Activated T-cell treated with anti-CD3 and anti-CD28 coated beads for 1 hour (primary cell): ENCODE results near the gene SPAG9.
"Not testable (repeated sequence)": the region's sequence is repeated elsewhere in the genome, so short reads cannot be mapped to it uniquely, and the experiment has no call there.

Source experiments
- DNase-seq: peaks from one replicate; pipeline ENCODE4 v3.0.0-alpha.2; 2020; ENCODE audit warnings: low read depth

SPAG9 gene

DNA sequence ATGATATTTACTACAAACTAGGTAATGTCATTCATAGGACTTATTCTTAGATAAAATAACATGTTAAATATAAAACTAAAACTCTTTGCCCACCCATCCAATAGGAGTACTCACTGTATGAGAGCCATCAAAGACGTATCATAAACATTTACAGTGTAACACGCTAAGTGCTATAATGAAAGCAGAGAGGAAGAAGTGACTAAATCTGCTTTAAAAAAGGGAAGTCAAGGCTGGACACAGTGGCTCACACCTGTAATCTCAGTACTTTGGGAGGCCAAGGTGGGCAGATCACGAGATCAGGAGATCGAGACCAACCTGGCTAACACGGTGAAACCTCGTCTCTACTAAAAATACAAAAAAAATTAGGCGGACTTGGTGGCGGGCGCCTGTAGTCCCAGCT is 32.4 kb downstream of the SPAG9 start:
- no peak for DNase-seq

DNA sequence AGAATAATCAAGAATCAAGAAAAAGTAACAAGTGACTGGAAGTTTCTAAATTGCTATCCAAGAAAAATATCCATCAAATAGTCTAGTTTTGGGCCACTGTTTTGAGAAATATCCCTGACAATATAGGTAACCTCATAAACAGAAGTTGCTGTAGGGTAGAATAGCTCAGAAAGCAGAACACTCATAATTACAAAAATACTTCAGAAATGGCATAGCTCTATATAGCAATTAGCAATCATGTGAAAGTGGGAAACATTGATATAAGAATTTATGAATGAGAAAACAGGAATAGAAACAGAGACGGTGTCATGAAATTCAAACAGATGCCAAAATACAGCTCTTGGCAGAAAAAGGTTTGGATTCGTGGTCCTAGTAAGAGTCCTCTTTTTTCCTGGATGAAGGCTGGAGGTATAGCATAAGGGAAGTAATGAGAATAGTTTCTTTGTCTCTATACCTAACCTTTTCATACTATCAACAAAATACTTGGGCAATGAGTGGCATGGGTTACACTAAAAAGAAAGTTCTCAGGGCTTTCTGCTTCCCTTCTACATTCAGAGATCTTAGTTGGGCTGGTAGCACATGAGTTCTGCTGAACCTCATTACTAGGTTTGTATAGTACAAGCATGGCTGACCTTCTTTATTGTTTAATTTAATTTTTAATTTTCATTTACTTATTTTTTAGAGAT is 33.5 kb downstream of the SPAG9 start:
- DNase-seq: no peak

DNA sequence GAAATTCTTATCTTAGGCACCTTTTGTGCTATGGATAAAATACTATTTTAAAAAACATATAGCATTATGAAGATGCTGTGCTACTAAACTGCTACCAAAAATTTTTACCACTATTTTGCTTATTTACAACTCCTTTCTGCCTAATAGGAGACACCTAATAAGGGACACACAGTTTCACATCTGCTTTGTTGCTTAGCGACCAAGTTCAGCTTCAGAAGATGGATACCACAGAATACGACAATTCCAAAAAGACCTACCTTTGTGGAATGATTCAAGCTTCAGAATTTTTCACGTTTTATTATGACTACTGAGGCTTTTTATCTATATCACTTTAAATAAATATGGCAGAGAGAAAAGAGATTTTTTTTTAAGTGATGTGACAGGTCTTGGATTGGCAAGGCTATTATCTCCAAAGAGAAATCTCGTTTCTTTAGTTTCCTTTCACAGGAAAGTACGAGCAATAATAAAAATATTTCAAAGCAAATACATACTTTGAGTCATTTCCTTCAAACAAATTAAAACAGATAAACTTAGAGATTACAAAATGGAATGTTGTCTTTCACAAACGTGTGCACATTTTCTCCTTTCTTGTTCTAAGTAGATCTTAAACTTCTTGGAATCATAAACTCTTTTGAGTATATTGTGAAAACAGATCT is 35.4 kb downstream of the SPAG9 start:
- DNase-seq: no peak

GRCh38 chr17:51083981-51084380 is 36.7 kb downstream of the SPAG9 start:
- no peak for DNase-seq

GRCh38 chr17:51083364-51083763 is 37.3 kb downstream of the SPAG9 start:
- DNase-seq: not testable (repeated sequence)

DNA sequence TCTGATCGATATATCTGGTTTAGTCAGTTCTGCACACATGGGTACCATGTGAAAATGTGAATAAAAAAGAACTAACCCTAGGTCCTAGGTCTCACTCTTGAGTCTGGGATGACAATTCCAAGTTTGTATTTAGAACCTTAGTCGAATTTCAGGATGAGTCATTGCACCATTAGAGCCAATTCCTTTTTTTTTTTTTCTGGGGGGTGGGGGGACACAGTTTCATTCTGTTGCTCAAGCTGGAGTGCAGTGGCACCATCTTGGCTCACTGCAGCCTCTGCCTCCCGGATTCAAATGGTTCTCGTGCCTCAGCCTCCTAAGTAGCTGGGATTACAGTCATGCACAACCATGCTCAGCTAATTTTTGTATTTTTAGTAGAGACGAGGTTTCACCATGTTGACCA is 41.6 kb downstream of the SPAG9 start:
- no peak for DNase-seq

DNA sequence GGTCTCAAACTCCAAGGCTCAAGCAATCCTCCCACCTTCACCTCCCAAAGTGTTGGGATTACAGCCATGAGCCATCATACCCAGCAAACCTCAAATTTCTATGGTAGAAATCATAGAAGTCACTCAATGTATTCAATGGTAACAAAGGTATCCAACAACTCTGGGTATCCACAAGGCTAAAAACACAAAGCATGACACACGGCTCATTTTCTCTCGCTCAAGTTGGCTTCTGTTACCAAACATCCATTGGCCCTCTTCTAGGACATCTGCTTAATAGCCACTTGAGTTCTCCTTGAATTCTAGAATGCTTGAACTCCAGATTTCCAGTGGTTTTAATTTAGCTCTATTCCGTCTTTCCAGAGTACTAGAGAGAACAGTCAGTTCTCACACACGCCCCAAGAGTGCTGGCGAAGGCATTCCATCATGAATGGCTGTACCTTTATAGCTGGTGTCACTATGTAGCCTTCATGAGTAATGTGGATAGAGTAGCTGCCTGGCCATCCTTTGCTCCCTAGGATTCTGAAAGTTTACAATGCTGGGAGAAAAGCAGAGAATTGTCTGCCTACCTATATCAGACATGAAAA is 42.6 kb downstream of the SPAG9 start:
- DNase-seq: no peak

DNA sequence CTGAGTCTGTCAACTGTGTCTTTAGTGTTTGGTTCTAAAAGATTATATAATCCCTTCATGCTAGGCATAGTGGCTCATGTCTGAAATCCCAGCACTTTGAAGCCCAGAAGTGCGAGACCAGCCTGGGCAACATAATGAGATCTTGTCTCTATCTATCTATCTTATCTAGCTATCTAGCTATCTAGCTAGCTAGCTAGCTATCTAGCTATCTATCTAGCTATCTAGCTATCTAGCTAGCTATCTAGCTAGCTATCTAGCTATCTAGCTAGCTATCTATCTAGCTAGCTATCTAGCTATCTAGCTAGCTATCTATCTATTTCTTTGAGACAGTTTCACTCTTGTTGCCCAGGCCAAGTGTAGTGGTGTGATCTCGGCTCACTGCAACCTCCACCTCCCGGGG is 43.8 kb downstream of the SPAG9 start:
- DNase-seq: no peak

DNA sequence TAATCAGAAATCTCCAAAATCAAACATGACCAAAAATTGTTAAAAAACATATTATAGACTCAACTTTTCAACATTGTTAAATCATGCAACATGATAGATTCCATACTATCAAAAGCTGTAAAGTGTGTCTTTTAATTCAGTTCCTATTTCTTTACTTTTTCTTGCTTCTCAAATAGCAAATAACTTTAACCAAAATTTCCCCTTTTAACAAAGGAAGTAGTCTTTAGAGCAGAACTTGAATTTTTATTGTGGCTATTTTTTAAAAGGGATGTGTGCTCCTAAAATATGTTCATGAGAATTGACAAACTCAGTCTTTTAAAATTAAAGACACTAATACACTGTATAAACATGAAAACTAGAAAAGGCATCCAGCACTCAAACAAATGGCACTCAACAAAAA is 49.1 kb downstream of the SPAG9 start:
- DNase-seq: no peak

- no peak for DNase-seq
These were observed 55.2 kb downstream of the SPAG9 start for GRCh38 chr17:51065466-51065865.

GRCh38 chr17:51064061-51064735 is 56.5 kb downstream of the SPAG9 start:
- no peak for DNase-seq

DNA sequence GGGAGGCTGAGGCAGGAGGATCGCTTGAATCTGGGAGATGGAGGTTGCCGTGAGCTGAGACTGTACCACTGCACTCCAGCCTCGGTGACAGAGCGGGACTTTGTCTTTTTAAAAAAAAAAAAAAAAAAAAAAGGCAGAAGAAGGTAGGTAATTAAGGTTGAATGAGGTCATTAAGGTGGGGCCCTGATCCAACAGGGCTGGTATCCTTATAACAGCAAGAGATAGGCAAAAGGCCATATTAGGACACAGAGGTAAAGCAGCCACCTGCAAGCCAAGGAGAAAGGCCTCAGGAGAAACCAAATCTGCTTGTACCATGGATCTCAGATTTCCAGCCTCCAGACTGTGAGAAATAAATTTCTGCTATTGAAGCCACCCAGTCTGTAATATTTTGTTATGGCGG is 60.3 kb downstream of the SPAG9 start:
- no peak for DNase-seq

GRCh38 chr17:51059781-51060180 is 60.9 kb downstream of the SPAG9 start:
- no peak for DNase-seq

GRCh38 chr17:51057534-51057933 is 63.1 kb downstream of the SPAG9 start:
- no peak for DNase-seq

DNA sequence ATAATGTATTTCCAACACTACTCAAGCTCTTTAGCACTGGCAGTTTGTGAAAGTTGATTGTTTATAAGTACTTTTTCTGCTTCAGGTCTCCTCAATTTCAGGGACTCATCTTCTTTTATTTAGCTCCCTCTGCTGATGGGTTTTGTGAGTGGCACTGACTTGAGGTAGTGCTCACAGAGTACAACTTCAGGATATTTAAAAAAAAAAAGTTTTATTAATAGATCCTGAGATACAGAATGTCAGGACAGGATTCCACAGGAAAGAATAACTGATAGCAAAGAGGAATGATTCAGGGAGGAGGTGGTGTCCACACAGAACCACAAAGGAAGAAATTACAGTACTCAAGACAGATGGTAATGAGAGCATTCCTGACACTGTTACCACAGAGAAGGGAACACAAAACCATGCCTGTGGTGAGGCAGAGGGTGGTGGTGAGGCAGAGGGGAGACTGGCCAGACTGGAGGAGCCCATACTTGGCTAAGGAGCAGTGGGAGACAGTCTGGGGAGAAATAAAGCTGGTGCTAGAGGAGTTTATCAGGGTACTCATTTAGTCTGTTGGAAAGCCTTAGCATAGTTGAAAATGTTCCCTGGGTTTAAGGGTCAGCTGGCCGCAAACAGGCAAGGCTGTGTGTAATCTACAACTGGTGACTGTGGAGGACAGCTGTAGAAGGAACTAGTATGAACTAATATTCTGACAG is 63.7 kb downstream of the SPAG9 start:
- DNase-seq: no peak

DNA sequence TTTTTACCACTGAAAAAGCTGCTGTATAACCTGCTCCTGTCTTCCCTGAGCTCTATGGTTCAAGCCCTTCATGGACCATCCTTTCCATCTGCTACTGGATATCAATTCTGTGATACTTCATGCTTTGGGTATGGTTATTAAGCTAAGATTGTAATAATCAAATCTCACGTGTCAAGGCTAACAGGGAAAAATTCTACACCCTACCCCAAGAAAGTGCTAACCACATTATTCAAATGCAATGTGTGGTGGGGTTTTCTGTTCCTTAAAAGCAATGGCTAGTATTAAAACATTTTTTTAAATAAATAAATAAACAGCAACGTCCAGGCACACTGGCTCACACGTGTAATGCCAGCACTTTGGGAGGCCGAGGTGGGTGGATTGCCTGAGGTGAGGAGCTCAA is 65.9 kb downstream of the SPAG9 start:
- DNase-seq: no peak

GRCh38 chr17:51052235-51052634 is 68.4 kb downstream of the SPAG9 start:
- DNase-seq: no peak

DNA sequence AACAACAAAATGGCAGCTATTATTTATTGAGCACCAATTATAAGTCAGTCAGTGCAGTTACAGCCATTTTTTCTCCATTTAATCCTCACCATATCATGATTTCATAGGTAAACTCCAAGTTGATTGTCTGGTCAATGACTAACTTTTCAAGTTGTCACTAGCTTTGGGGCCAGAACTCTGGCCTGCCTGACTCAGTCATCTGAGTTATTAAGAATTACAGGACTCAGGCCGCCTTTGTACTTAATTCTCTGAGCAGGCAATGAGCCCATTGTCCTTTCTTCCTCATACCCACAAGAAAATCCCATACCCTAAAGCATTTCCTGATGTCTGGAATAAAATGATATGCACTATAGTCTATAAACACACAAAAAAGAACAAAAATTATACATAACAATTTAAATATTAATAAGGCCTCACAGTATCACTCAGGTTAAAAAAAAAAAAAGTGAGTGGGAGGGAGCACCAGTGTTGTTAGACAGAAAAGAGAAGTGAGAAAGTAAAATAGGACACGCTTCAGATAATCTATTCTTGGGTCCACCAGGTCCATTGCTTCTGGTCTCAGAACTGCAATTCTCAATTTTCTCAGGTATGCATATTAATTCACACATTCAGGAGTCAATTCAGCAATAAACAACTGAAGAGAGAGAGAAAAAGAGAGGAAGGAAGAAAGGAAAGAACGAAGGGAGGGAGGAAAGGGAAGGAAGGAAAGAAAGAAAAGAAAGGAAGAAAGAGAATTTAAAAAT is 70.2 kb downstream of the SPAG9 start:
- no peak for DNase-seq

GRCh38 chr17:51046514-51047384 is 73.9 kb downstream of the SPAG9 start:
- DNase-seq: no peak

- no peak for DNase-seq
These were observed 74.6 kb downstream of the SPAG9 start for GRCh38 chr17:51046046-51046445.

GRCh38 chr17:51045621-51046020 is 75.0 kb downstream of the SPAG9 start:
- DNase-seq: no peak
